NCI-H748 treated with DMSO at 0.1 percent for 48 hours (cell line): ENCODE data around the gene PBX4.

ENCODE experiments used
- DNase-seq: peaks from one replicate; lab custom pipeline; 2025; lab: John Stamatoyannopoulos, UW

Gene PBX4

GRCh38 chr19:19526581-19527370 is 91.7 kb downstream of the PBX4 start:
- DNase-seq, result no peak

- no peak for DNase-seq
Measured at GRCh38 chr19:19525611-19526380, 92.7 kb downstream of the PBX4 start.

- DNase-seq, result no peak
Measured at GRCh38 chr19:19524053-19524452, 94.4 kb downstream of the PBX4 start.

- no peak for DNase-seq
Measured at GRCh38 chr19:19523177-19523576, 95.3 kb downstream of the PBX4 start.

- DNase-seq, result no peak
Measured at GRCh38 chr19:19520989-19521388, 97.5 kb downstream of the PBX4 start.

- no peak for DNase-seq
Measured at GRCh38 chr19:19517235-19517619, 101.3 kb downstream of the PBX4 start.

- DNase-seq, result peak; percentile 85
Measured at GRCh38 chr19:19515642-19516519, 102.6 kb downstream of the PBX4 start, which contains the start of gene NDUFA13. NDUFA13 (plus strand) TSS chr19:19516225; CDS start chr19:19516239, 14 bp downstream.

GRCh38 chr19:19514881-19515641 is 103.4 kb downstream of the PBX4 start, which contains the start of gene TSSK6:
TSSK6 (minus strand) TSS chr19:19515548; CDS start chr19:19515427, 121 bp downstream.
- no peak for DNase-seq

- no peak for DNase-seq
Measured at GRCh38 chr19:19514215-19514657, 104.3 kb downstream of the PBX4 start.

GRCh38 chr19:19513682-19514081 is 104.8 kb downstream of the PBX4 start:
- DNase-seq, result no peak
